RWPE2 (cell line): Measurements from ENCODE around the gene ATP6V0C.

ENCODE experiments used
- ATAC-seq: fragments of 200-7000 bp; cut with Tn5 transposase; 3 replicates; pipeline ENCODE4 v1.9.1; 2021; ENCODE audit warnings: low read depth
- DNase-seq: peaks from one replicate; pipeline ENCODE4 v3.0.0-alpha.2; 2020; ENCODE audit warnings: low spot score
- H3K27ac ChIP-seq: fragments of 450-650 bp; 2 replicates; pipeline ENCODE4 v1.5.1; 2017; ENCODE audit warnings: mild to moderate bottlenecking; ENCODE audit not compliant: poor library complexity, severe bottlenecking
- H3K27me3 ChIP-seq: fragments of 250-450 bp; sonication (Bioruptor Pico); 2 replicates; pipeline ENCODE4 v1.5.1; 2021; ENCODE audit warnings: mild to moderate bottlenecking, moderate library complexity; ENCODE audit not compliant: insufficient read depth, poor library complexity, severe bottlenecking
- H3K36me3 ChIP-seq: fragments of 250-450 bp; sonication (Bioruptor Pico); 2 replicates; pipeline ENCODE4 v1.5.1; 2020; ENCODE audit warnings: low read depth, mild to moderate bottlenecking, moderate library complexity
- H3K4me1 ChIP-seq: fragments of 250-450 bp; sonication (Bioruptor Pico); 2 replicates; pipeline ENCODE4 v1.5.1; 2021; ENCODE audit warnings: mild to moderate bottlenecking, moderate library complexity; ENCODE audit not compliant: insufficient read depth, poor library complexity, severe bottlenecking
- H3K4me3 ChIP-seq: fragments of 250-450 bp; sonication (Bioruptor Pico); 2 replicates; pipeline ENCODE4 v1.5.1; 2021; ENCODE audit warnings: mild to moderate bottlenecking, moderate library complexity; ENCODE audit not compliant: severe bottlenecking
- H3K9me3 ChIP-seq: fragments of 250-450 bp; sonication (Bioruptor Pico); 2 replicates; pipeline ENCODE4 v1.5.1; 2021; ENCODE audit warnings: mild to moderate bottlenecking, moderate library complexity; ENCODE audit not compliant: severe bottlenecking
- TF ChIP-seq, protein P1 (sequence below): fragments of 450-650 bp; IDR thresholded peaks from one replicate; pipeline ENCODE4 v1.5.1; 2017; ENCODE audit warnings: mild to moderate bottlenecking, moderate library complexity; ENCODE audit not compliant: poor library complexity, severe bottlenecking

ATP6V0C gene

DNA sequence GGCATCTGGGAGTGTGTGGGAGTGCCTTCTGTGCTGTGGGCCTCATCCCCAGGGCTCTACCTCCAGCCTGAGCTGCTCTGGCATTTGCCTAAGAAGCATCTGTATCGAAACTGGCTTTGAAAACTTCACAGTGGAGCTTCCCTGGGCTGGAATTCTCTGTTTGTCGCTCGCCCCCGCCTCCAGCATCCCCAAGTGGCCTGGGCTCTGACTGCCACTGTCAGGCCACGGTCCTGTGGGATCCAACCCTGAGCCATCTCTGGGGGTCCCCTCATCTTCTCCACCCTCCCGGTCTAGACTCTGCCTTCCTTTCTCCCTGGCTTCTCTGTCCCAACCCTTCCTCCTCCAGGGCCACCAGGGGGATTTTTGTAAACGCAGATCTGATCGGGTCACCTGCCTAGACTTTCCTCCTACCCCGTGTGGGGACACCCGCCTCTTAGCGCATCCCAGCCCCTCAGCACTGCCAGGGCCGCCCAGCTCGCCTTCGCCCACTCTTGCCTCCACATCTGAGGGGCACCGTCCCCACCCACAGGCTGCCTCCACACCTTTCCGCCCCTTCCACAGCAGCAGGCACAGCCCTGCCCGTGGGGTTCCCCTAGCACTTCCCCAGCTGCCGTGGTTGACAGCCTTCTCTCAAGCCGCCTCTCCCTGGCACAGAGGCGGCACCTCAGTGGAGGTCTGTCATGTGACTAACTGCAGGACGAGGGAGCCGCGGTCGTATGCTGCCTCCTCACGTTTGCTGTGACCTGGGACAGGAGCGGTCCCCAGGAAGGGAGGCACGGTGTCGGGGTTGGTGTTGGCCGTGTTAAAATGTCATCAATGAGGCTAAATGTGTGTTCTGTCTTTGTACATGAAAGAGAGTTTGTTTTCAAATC, 26.9 kb upstream of the ATP6V0C start:
- no peak overlapping the region for H3K4me3 ChIP-seq
- no peaks in the 10 kb centered on the region for H3K4me1 ChIP-seq
- H3K36me3 ChIP-seq: no peaks in the 10 kb centered on the region
- no peaks in the 10 kb centered on the region for H3K27me3 ChIP-seq
- DNase-seq (no peak), ATAC-seq (no peak)
- H3K27ac ChIP-seq: no peak overlapping the region
- H3K9me3 ChIP-seq: no peaks in the 10 kb centered on the region
- TF ChIP-seq, protein P1, sequence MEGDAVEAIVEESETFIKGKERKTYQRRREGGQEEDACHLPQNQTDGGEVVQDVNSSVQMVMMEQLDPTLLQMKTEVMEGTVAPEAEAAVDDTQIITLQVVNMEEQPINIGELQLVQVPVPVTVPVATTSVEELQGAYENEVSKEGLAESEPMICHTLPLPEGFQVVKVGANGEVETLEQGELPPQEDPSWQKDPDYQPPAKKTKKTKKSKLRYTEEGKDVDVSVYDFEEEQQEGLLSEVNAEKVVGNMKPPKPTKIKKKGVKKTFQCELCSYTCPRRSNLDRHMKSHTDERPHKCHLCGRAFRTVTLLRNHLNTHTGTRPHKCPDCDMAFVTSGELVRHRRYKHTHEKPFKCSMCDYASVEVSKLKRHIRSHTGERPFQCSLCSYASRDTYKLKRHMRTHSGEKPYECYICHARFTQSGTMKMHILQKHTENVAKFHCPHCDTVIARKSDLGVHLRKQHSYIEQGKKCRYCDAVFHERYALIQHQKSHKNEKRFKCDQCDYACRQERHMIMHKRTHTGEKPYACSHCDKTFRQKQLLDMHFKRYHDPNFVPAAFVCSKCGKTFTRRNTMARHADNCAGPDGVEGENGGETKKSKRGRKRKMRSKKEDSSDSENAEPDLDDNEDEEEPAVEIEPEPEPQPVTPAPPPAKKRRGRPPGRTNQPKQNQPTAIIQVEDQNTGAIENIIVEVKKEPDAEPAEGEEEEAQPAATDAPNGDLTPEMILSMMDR: no peak

DNA sequence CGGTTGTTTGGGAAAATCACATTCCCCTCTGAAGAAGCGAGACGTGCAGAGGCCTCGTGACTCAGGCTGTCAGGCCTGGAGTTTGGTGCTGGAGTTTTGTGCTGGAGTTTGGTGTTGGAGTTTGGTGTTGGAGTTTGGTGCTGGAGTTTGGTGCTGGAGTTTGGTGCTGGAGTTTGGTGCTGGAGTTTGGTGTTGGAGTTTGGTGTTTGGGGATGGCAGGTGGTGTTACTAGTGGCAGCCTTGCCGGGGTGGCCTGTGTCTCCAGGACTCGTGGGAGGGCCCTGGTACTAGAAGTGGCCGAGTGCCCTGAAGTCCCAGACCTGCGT, 26.3 kb upstream of the ATP6V0C start:
- H3K36me3 ChIP-seq: no peaks in the 10 kb centered on the region
- H3K9me3 ChIP-seq: no peaks in the 10 kb centered on the region
- no peaks in the 10 kb centered on the region for H3K27me3 ChIP-seq
- DNase-seq: no peak
- H3K4me1 ChIP-seq: no peaks in the 10 kb centered on the region
- H3K4me3 ChIP-seq: no peak overlapping the region
- ATAC-seq: no peak
- no peak overlapping the region for H3K27ac ChIP-seq
- TF ChIP-seq, protein P1: no peak

DNA sequence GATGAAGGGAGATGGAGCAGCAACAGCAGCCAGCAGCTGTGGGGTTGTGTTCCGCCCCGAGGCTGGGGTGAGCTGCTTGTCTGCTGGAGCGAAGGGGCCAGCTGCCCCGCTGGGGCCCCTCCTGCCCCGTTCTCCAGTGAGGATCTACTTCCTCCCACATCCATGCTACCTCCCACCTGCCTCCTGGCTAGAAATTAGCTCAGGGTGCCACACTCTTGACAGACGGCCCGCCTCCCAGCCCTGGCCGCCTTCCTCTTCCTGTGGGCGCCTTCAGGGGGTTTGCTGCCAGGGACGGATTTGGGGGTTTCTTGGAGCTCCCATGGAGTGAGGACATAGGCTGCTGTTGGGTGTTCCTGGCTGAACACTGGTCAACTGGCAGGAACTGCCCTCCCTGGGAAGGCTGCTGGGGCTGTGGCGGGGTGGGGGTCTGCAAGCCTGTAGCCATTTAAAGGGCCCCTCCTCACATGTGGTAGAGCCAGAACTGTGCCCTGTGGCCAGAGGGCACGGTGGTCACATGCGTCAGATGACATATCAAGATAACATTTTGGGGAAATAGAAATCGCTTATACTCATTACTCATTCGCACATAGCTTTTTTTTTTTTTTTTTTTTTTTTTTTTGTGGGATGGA, 25.7 kb upstream of the ATP6V0C start:
- Histone ChIP-seq H3K27me3 (no peaks in the 10 kb centered on the region), H3K27ac (no peak overlapping the region), H3K4me3 (no peak overlapping the region), H3K4me1 (no peaks in the 10 kb centered on the region), H3K9me3 (no peaks in the 10 kb centered on the region), H3K36me3 (no peaks in the 10 kb centered on the region)
- DNase-seq (no peak), ATAC-seq (no peak)
- TF ChIP-seq, protein P1: no peak

DNA sequence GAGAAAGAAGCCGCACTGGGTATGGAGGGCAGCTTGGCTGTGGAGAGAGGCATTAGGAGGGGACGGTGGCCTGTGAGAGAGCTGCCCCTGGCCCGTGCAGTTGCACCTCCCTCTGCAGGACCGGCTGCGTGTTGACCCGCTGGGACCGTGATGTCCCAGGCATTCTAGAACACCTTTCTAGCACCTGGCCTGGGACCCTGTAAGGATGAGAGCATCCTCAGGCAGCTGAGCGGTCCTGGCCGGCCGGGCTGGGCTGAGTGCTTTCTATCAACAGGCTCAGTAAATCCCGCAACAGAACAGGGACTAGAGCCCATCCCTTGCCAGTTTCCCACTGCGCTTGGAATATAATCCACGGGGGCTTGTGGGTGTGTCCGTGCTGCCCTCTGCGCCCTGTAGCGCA, 24.2 kb upstream of the ATP6V0C start:
- H3K27me3 ChIP-seq: no peaks in the 10 kb centered on the region
- no peaks in the 10 kb centered on the region for H3K4me1 ChIP-seq
- H3K9me3 ChIP-seq: no peaks in the 10 kb centered on the region
- no peak overlapping the region for H3K27ac ChIP-seq
- H3K36me3 ChIP-seq: no peaks in the 10 kb centered on the region
- ATAC-seq (no peak), DNase-seq (no peak)
- TF ChIP-seq, protein P1: no peak
- no peak overlapping the region for H3K4me3 ChIP-seq
